Measurements from ENCODE around the gene ATP1B1.

The ATP1B1 gene

GRCh38 chr1:169141356-169141755 lies 34.9 kb downstream of the ATP1B1 start:
- H2AK5ac ChIP-seq (ENCODE audit: low read length, severe bottlenecking) = no peak overlapping the region
- no peak overlapping the region for H3K23ac ChIP-seq (ENCODE audit: low read length in 2 of 2)
- H4K8ac ChIP-seq (ENCODE audit: low read length) = no peak overlapping the region
- H3K9me3 ChIP-seq (ENCODE audit: control insufficient read depth, low read length) = no peaks in the 10 kb centered on the region
- no peak overlapping the region for H3K4me2 ChIP-seq (ENCODE audit: low read length, poor library complexity, severe bottlenecking)
- no peak overlapping the region for H4K91ac ChIP-seq (ENCODE audit: low read length)
- H2BK5ac ChIP-seq (ENCODE audit: low read depth, low read length, poor library complexity, severe bottlenecking) = no peak overlapping the region
- no peaks in the 10 kb centered on the region for H3K27me3 ChIP-seq (ENCODE audit: control insufficient read depth in 1 of 2, insufficient read depth in 1 of 2, low read length in 2 of 2)
- H3K4me1 ChIP-seq (ENCODE audit: control insufficient read depth, insufficient read depth, low read depth, low read length) = peaks cover 2% of the 10 kb centered on the region
- H2BK120ac ChIP-seq (ENCODE audit: low read depth, low read length) = no peak overlapping the region
- H3K18ac ChIP-seq (ENCODE audit: low read depth in 1 of 2, low read length in 2 of 2) = no peak overlapping the region
- H3K9ac ChIP-seq (ENCODE audit: low read length) = no peak overlapping the region
- H2BK12ac ChIP-seq (ENCODE audit: low read length in 2 of 2) = no peak overlapping the region
- no peak overlapping the region for H3K4me3 ChIP-seq (ENCODE audit: insufficient read depth in 1 of 2, low read depth in 1 of 2, low read length in 2 of 2)
- 88% methylated on average over 2 of the region's 3 CpGs for WGBS
- H3K36me3 ChIP-seq (ENCODE audit: control insufficient read depth in 1 of 2, insufficient read depth in 2 of 2, low read depth in 1 of 2, low read length in 2 of 2) = no peaks in the 10 kb centered on the region
- H2BK15ac ChIP-seq (ENCODE audit: low read depth, poor library complexity, severe bottlenecking) = no peak overlapping the region
- H3K79me1 ChIP-seq (replicated peaks; ENCODE audit: low read length, poor library complexity, severe bottlenecking) = peaks cover 3% of the 10 kb centered on the region
- H3K27ac ChIP-seq (ENCODE audit: low read length, poor library complexity, severe bottlenecking) = no peak overlapping the region
- H3K4ac ChIP-seq (ENCODE audit: low read depth in 1 of 2, low read length in 2 of 2) = no peak overlapping the region
- no peak overlapping the region for H2AFZ ChIP-seq (ENCODE audit: low read depth, low read length)
- no peak overlapping the region for H3K14ac ChIP-seq (ENCODE audit: low read length in 2 of 2)
- DNase-seq = no peak

- Histone ChIP-seq H3K23ac (ENCODE audit: low read length in 2 of 2) (no peak overlapping the region), H2BK12ac (ENCODE audit: low read length in 2 of 2) (no peak overlapping the region), H3K79me1 (replicated peaks; ENCODE audit: low read length, poor library complexity, severe bottlenecking) (peaks cover 3% of the 10 kb centered on the region), H3K27me3 (ENCODE audit: control insufficient read depth in 1 of 2, insufficient read depth in 1 of 2, low read length in 2 of 2) (no peaks in the 10 kb centered on the region), H2BK15ac (ENCODE audit: low read depth, poor library complexity, severe bottlenecking) (no peak overlapping the region), H2AK5ac (ENCODE audit: low read length, severe bottlenecking) (no peak overlapping the region), H3K14ac (ENCODE audit: low read length in 2 of 2) (no peak overlapping the region), H3K4me2 (ENCODE audit: low read length, poor library complexity, severe bottlenecking) (no peak overlapping the region), H4K8ac (ENCODE audit: low read length) (no peak overlapping the region), H2BK120ac (ENCODE audit: low read depth, low read length) (no peak overlapping the region), H3K4me1 (ENCODE audit: control insufficient read depth, insufficient read depth, low read depth, low read length) (peaks cover 2% of the 10 kb centered on the region), H3K18ac (ENCODE audit: low read depth in 1 of 2, low read length in 2 of 2) (no peak overlapping the region), H2BK5ac (ENCODE audit: low read depth, low read length, poor library complexity, severe bottlenecking) (no peak overlapping the region), H3K4ac (ENCODE audit: low read depth in 1 of 2, low read length in 2 of 2) (no peak overlapping the region), H3K9me3 (ENCODE audit: control insufficient read depth, low read length) (no peaks in the 10 kb centered on the region), H3K27ac (ENCODE audit: low read length, poor library complexity, severe bottlenecking) (no peak overlapping the region), H3K36me3 (ENCODE audit: control insufficient read depth in 1 of 2, insufficient read depth in 2 of 2, low read depth in 1 of 2, low read length in 2 of 2) (no peaks in the 10 kb centered on the region), H2AFZ (ENCODE audit: low read depth, low read length) (no peak overlapping the region), H3K4me3 (ENCODE audit: insufficient read depth in 1 of 2, low read depth in 1 of 2, low read length in 2 of 2) (no peak overlapping the region), H3K9ac (ENCODE audit: low read length) (no peak overlapping the region), H4K91ac (ENCODE audit: low read length) (no peak overlapping the region)
- no peak for DNase-seq
- no CpG with 5 or more reads among the region's 1 CpG for WGBS
Measured at GRCh38 chr1:169142129-169142528, 35.6 kb downstream of the ATP1B1 start.

GRCh38 chr1:169143346-169143745 lies 36.9 kb downstream of the ATP1B1 start:
- H3K14ac ChIP-seq (ENCODE audit: low read length in 2 of 2) = no peak overlapping the region
- no peak overlapping the region for H3K23ac ChIP-seq (ENCODE audit: low read length in 2 of 2)
- no peak overlapping the region for H3K4me3 ChIP-seq (ENCODE audit: insufficient read depth in 1 of 2, low read depth in 1 of 2, low read length in 2 of 2)
- no peaks in the 10 kb centered on the region for H3K9me3 ChIP-seq (ENCODE audit: control insufficient read depth, low read length)
- H3K4me2 ChIP-seq (ENCODE audit: low read length, poor library complexity, severe bottlenecking) = no peak overlapping the region
- H3K27me3 ChIP-seq (ENCODE audit: control insufficient read depth in 1 of 2, insufficient read depth in 1 of 2, low read length in 2 of 2) = no peaks in the 10 kb centered on the region
- H3K36me3 ChIP-seq (ENCODE audit: control insufficient read depth in 1 of 2, insufficient read depth in 2 of 2, low read depth in 1 of 2, low read length in 2 of 2) = no peaks in the 10 kb centered on the region
- no peak overlapping the region for H2AK5ac ChIP-seq (ENCODE audit: low read length, severe bottlenecking)
- 90% methylated on average over 3 of the region's 3 CpGs for WGBS
- peaks cover 2% of the 10 kb centered on the region for H3K4me1 ChIP-seq (ENCODE audit: control insufficient read depth, insufficient read depth, low read depth, low read length)
- H4K8ac ChIP-seq (ENCODE audit: low read length) = no peak overlapping the region
- H2BK120ac ChIP-seq (ENCODE audit: low read depth, low read length) = no peak overlapping the region
- H4K91ac ChIP-seq (ENCODE audit: low read length) = no peak overlapping the region
- no peak overlapping the region for H2BK12ac ChIP-seq (ENCODE audit: low read length in 2 of 2)
- peaks cover 3% of the 10 kb centered on the region for H3K79me1 ChIP-seq (replicated peaks; ENCODE audit: low read length, poor library complexity, severe bottlenecking)
- H3K18ac ChIP-seq (ENCODE audit: low read depth in 1 of 2, low read length in 2 of 2) = no peak overlapping the region
- H3K4ac ChIP-seq (ENCODE audit: low read depth in 1 of 2, low read length in 2 of 2) = no peak overlapping the region
- DNase-seq = no peak
- no peak overlapping the region for H2AFZ ChIP-seq (ENCODE audit: low read depth, low read length)
- no peak overlapping the region for H3K9ac ChIP-seq (ENCODE audit: low read length)
- no peak overlapping the region for H2BK15ac ChIP-seq (ENCODE audit: low read depth, poor library complexity, severe bottlenecking)
- no peak overlapping the region for H3K27ac ChIP-seq (ENCODE audit: low read length, poor library complexity, severe bottlenecking)
- H2BK5ac ChIP-seq (ENCODE audit: low read depth, low read length, poor library complexity, severe bottlenecking) = no peak overlapping the region

DNA sequence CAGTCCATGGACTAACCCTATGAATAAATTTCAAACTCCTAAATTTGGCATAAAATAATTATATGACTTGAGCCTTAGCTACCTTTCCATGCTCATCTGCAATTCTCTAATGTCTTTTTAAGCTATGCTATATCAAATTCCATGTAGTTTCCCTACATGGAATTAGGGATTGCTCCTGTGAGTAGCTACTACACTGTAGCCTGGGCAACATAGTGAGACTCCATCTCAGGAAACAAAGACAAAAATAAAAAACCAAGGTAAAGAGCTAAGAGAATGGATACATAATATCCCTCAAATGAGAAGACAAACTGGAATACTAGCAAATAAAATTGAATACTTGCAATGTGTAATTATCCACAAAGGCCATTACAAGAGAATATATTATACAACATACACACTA lies 37.5 kb downstream of the ATP1B1 start:
- H3K79me1 ChIP-seq (replicated peaks; ENCODE audit: low read length, poor library complexity, severe bottlenecking) = peaks cover 3% of the 10 kb centered on the region
- H3K9me3 ChIP-seq (ENCODE audit: control insufficient read depth, low read length) = no peaks in the 10 kb centered on the region
- no peak overlapping the region for H3K18ac ChIP-seq (ENCODE audit: low read depth in 1 of 2, low read length in 2 of 2)
- no peak overlapping the region for H4K91ac ChIP-seq (ENCODE audit: low read length)
- no peak overlapping the region for H2AFZ ChIP-seq (ENCODE audit: low read depth, low read length)
- no peak overlapping the region for H3K4me2 ChIP-seq (ENCODE audit: low read length, poor library complexity, severe bottlenecking)
- no peak overlapping the region for H4K8ac ChIP-seq (ENCODE audit: low read length)
- H3K36me3 ChIP-seq (ENCODE audit: control insufficient read depth in 1 of 2, insufficient read depth in 2 of 2, low read depth in 1 of 2, low read length in 2 of 2) = no peaks in the 10 kb centered on the region
- peaks cover 3% of the 10 kb centered on the region for H3K4me1 ChIP-seq (ENCODE audit: control insufficient read depth, insufficient read depth, low read depth, low read length)
- H3K4me3 ChIP-seq (ENCODE audit: insufficient read depth in 1 of 2, low read depth in 1 of 2, low read length in 2 of 2) = no peak overlapping the region
- H3K23ac ChIP-seq (ENCODE audit: low read length in 2 of 2) = no peak overlapping the region
- no peak overlapping the region for H2AK5ac ChIP-seq (ENCODE audit: low read length, severe bottlenecking)
- no peak overlapping the region for H2BK5ac ChIP-seq (ENCODE audit: low read depth, low read length, poor library complexity, severe bottlenecking)
- H3K14ac ChIP-seq (ENCODE audit: low read length in 2 of 2) = no peak overlapping the region
- H2BK120ac ChIP-seq (ENCODE audit: low read depth, low read length) = no peak overlapping the region
- DNase-seq = no peak
- no peaks in the 10 kb centered on the region for H3K27me3 ChIP-seq (ENCODE audit: control insufficient read depth in 1 of 2, insufficient read depth in 1 of 2, low read length in 2 of 2)
- no peak overlapping the region for H3K9ac ChIP-seq (ENCODE audit: low read length)
- H3K4ac ChIP-seq (ENCODE audit: low read depth in 1 of 2, low read length in 2 of 2) = no peak overlapping the region
- H3K27ac ChIP-seq (ENCODE audit: low read length, poor library complexity, severe bottlenecking) = no peak overlapping the region
- no peak overlapping the region for H2BK12ac ChIP-seq (ENCODE audit: low read length in 2 of 2)
- H2BK15ac ChIP-seq (ENCODE audit: low read depth, poor library complexity, severe bottlenecking) = no peak overlapping the region

Measured in mesenchymal stem cell (in vitro differentiated cells and primary cell).